SK-N-SH (cell line): ENCODE measurements around the gene CAMK2B. TPM values are rescaled to one million over a fixed set of nuclear protein-coding genes. Genes with fewer than 3 reads are reported as not detected.

ENCODE experiments used
- CTCF ChIA-PET: fragments of 300-600, 350-600 bp; formaldehyde crosslinking; extraction: SDS; loops from one replicate; lab custom pipeline; 2021; lab: Yijun Ruan, JAX
- POLR2A ChIA-PET: fragments of 350-600 bp; sonication (Branson Sonifier 250); formaldehyde crosslinking; extraction: SDS; loops from one replicate; lab custom pipeline; 2020; ENCODE audit warnings: antibody characterized with exemption, inconsistent platforms; lab: Yijun Ruan, JAX
- DNase-seq: peaks from one replicate; pipeline ENCODE4 v3.0.0; 2012
- H2AFZ ChIP-seq: fragments of 200-600 bp; sonication (generic); 2 replicates; pipeline ENCODE4 v1.8.1; 2016; ENCODE audit warnings: antibody characterized with exemption, mild to moderate bottlenecking, low read depth
- H3F3A ChIP-seq: fragments of 200-600 bp; sonication (generic); replicated peaks from 2 replicates; pipeline ENCODE3; 2016; ENCODE audit warnings: antibody characterized with exemption, mild to moderate bottlenecking; ENCODE audit not compliant: insufficient read depth
- H3K27ac ChIP-seq, 2 experiments: fragments of 200-500 bp in 1 of 2; fragments of 200-600 bp in 1 of 2; sonication (Bioruptor generic) in 1 of 2; sonication (generic), shearing (Covaris generic) in 1 of 2; 2 replicates each; pipeline versions ENCODE4 v1.5.1 to v1.6.1; 2014 to 2016; ENCODE audit warnings: low read depth in 2 of 2, inconsistent platforms in 1 of 2, low read length in 1 of 2, mild to moderate bottlenecking in 1 of 2, mixed read lengths in 1 of 2
- H3K27me3 ChIP-seq: fragments of 200-600 bp; sonication (generic), shearing (Covaris generic); 2 replicates; pipeline ENCODE4 v1.6.1; 2016; ENCODE audit warnings: mixed run types; ENCODE audit not compliant: insufficient read depth
- H3K36me3 ChIP-seq, 2 experiments: fragments of 200-500 bp in 1 of 2; fragments of 200-600 bp in 1 of 2; sonication (Bioruptor generic) in 1 of 2; sonication (generic) in 1 of 2; replicated peaks in 1 of 2; 2 replicates each; pipeline versions ENCODE3 to v1.5.1; 2014 to 2016; ENCODE audit warnings: low read length in 1 of 2, mild to moderate bottlenecking in 1 of 2; ENCODE audit not compliant: insufficient read depth in 2 of 2, control insufficient read depth in 1 of 2
- H3K4me1 ChIP-seq, 2 experiments: fragments of 200-500 bp in 1 of 2; fragments of 200-600 bp in 1 of 2; sonication (Bioruptor generic) in 1 of 2; sonication (generic), shearing (Covaris generic) in 1 of 2; 2 replicates each; pipeline versions ENCODE4 v1.5.1 to v1.6.1; 2014 to 2016; ENCODE audit warnings: low read depth in 1 of 2, low read length in 1 of 2, mixed run types in 1 of 2; ENCODE audit not compliant: insufficient read depth in 2 of 2, control insufficient read depth in 1 of 2
- H3K4me2 ChIP-seq: fragments of 200-600 bp; sonication (generic), shearing (Covaris generic); 2 replicates; pipeline ENCODE4 v1.6.1; 2017; ENCODE audit warnings: mixed run types
- H3K4me3 ChIP-seq, 2 experiments: fragments of 200-500 bp in 1 of 2; fragments of 200-600 bp in 1 of 2; sonication (Bioruptor generic) in 1 of 2; sonication (generic), shearing (Covaris generic) in 1 of 2; 2 replicates each; pipeline versions ENCODE4 v1.5.1 to v1.8.1; 2014 to 2016; ENCODE audit warnings: low read depth in 2 of 2, inconsistent platforms in 1 of 2, low read length in 1 of 2, mild to moderate bottlenecking in 1 of 2, mixed read lengths in 1 of 2, moderate library complexity in 1 of 2
- H3K79me2 ChIP-seq: fragments of 200-600 bp; sonication (generic); 2 replicates; pipeline ENCODE4 v1.8.1; 2017; ENCODE audit warnings: mild to moderate bottlenecking; ENCODE audit not compliant: insufficient read depth
- H3K9ac ChIP-seq: fragments of 200-600 bp; sonication (generic); 2 replicates; pipeline ENCODE4 v1.6.1; 2017; ENCODE audit warnings: mixed run types
- H3K9me2 ChIP-seq: fragments of 200-600 bp; sonication (generic); 2 replicates; pipeline ENCODE4 v1.6.1; 2017; ENCODE audit warnings: mixed run types
- H3K9me3 ChIP-seq: fragments of 200-600 bp; sonication (generic); 2 replicates; pipeline ENCODE4 v1.6.1; 2017; ENCODE audit warnings: mixed run types, mild to moderate bottlenecking, moderate library complexity
- H4K20me1 ChIP-seq: fragments of 200-600 bp; sonication (generic); 2 replicates; pipeline ENCODE4 v1.6.1; 2017; ENCODE audit warnings: mild to moderate bottlenecking, mixed run types; ENCODE audit not compliant: insufficient read depth
- CTCF ChIP-seq: fragments of 200-600 bp; sonication (generic); IDR thresholded peaks from 2 replicates; pipeline ENCODE4 v1.6.1; 2017; ENCODE audit warnings: antibody characterized with exemption, mild to moderate bottlenecking, moderate library complexity
- ELF1 ChIP-seq: IDR thresholded peaks from 2 replicates; pipeline ENCODE4 v1.4.0; 2012
- EZH2phosphoT487 ChIP-seq: fragments of 200-600 bp; sonication (generic); IDR thresholded peaks from 2 replicates; pipeline ENCODE4 v1.6.1; 2017; ENCODE audit warnings: low read depth, mixed run types, mild to moderate bottlenecking, antibody characterized with exemption, moderate library complexity, borderline replicate concordance
- FOXJ3 ChIP-seq: sonication (generic); formaldehyde crosslinking; IDR thresholded peaks from 2 replicates; pipeline ENCODE4 v1.5.1; 2020; ENCODE audit warnings: mild to moderate bottlenecking, missing genetic modification reagents
- GATA2 ChIP-seq: sonication (generic); formaldehyde crosslinking; IDR thresholded peaks from 2 replicates; pipeline ENCODE4 v1.5.0; 2020; ENCODE audit warnings: mild to moderate bottlenecking, missing genetic modification reagents
- IRF3 ChIP-seq: fragments of 150-350 bp; IDR thresholded peaks from 2 replicates; pipeline ENCODE4 v1.6.1; 2016; ENCODE audit warnings: mild to moderate bottlenecking, low read depth, low read length
- MAX ChIP-seq: IDR thresholded peaks from 2 replicates; pipeline ENCODE4 v1.4.0; 2012; ENCODE audit warnings: low read depth
- MEF2A ChIP-seq: IDR thresholded peaks from 2 replicates; pipeline ENCODE4 v1.4.0; 2012; ENCODE audit warnings: low read depth, borderline replicate concordance
- MXI1 ChIP-seq: IDR thresholded peaks from 2 replicates; pipeline ENCODE4 v1.6.1; 2012; ENCODE audit warnings: mild to moderate bottlenecking, low read depth, low read length, improper control_type of control experiment
- NFIC ChIP-seq: IDR thresholded peaks from 2 replicates; pipeline ENCODE4 v1.4.0; 2012; ENCODE audit warnings: borderline replicate concordance
- POLR2AphosphoS5 ChIP-seq: IDR thresholded peaks from 2 replicates; pipeline ENCODE4 v1.6.1; 2012; ENCODE audit warnings: low read depth, low read length
- RCOR1 ChIP-seq: fragments of 150-350 bp; IDR thresholded peaks from 2 replicates; pipeline ENCODE4 v1.6.1; 2017; ENCODE audit warnings: antibody characterized with exemption, low read length
- REST ChIP-seq: IDR thresholded peaks from 2 replicates; pipeline ENCODE4 v1.6.1; 2012; ENCODE audit warnings: mild to moderate bottlenecking, low read depth, low read length, moderate library complexity
- RFX5 ChIP-seq: IDR thresholded peaks from 2 replicates; pipeline ENCODE4 v1.6.1; 2012; ENCODE audit warnings: mild to moderate bottlenecking, improper control_type of control experiment, low read length
- SIN3A ChIP-seq: IDR thresholded peaks from 2 replicates; pipeline ENCODE4 v1.6.1; 2012; ENCODE audit warnings: low read depth, mild to moderate bottlenecking, low read length, moderate library complexity, borderline replicate concordance
- SMC3 ChIP-seq: IDR thresholded peaks from 2 replicates; pipeline ENCODE4 v1.6.1; 2012; ENCODE audit warnings: low read depth, low read length, improper control_type of control experiment
- TAF1 ChIP-seq: IDR thresholded peaks from 2 replicates; pipeline ENCODE4 v1.6.1; 2012; ENCODE audit warnings: low read depth, mild to moderate bottlenecking, low read length, moderate library complexity, borderline replicate concordance
- ZBTB33 ChIP-seq: IDR thresholded peaks from 2 replicates; pipeline ENCODE4 v1.4.0; 2012; ENCODE audit warnings: low read depth, borderline replicate concordance
- WGBS: methylation state at CpG from one replicate; pipeline ENCODE4 v1.1.6; 2017; ENCODE audit warnings: low lambda C conversion rate; 5-methylcytosine and 5-hydroxymethylcytosine counted together
- polyA plus RNA-seq, 3 experiments: library from polyadenylated mRNA; depleted of rRNA; stranded (reverse); fragments of >200 nt; gene quantifications; 2 replicates each; pipeline ENCODE4 v1.2.3, GENCODE V29; 2012

CAMK2B gene
- polyA plus RNA-seq, 1 of the 3 experiments (the other 2 are of a cell fraction): 0.20 TPM

GRCh38 chr7:44249639-44250234 is 75.7 kb downstream of the CAMK2B start:
- Histone ChIP-seq H3K27me3 (no peaks in the 10 kb centered on the region), H2AFZ (no peak overlapping the region)

More at GRCh38 chr7:44249639-44250234, 75.7 kb downstream of the CAMK2B start:
- Histone ChIP-seq H3F3A (no peaks in the 10 kb centered on the region), H3K4me1 (peaks cover 0 to 6% of the 10 kb centered on the region in 2 experiments; a peak in 1 of 4 replicates), H3K79me2 (no peaks in the 10 kb centered on the region), H4K20me1 (no peaks in the 10 kb centered on the region), H3K9me3 (no peaks in the 10 kb centered on the region), H3K27ac (no peak overlapping the region), H3K9me2 (no peaks in the 10 kb centered on the region), H3K4me2 (no peak overlapping the region), H3K4me3 (no peak overlapping the region), H3K36me3 (no peaks in the 10 kb centered on the region)
- ChIA-PET CTCF (interaction anchor here (0.7 to 1.2 kb wide), 2 partner anchors 9 to 316 kb away, joined by 3 read pairs; no protein-coding TSS in a partner anchor), POLR2A (no interaction called here)
- DNase-seq: no peak
- WGBS: 75% methylated on average over 10 of the region's 15 CpGs
- TF ChIP-seq MAX (no peak), POLR2AphosphoS5 (no peak), ELF1 (no peak), SMC3 (no peak), REST (no peak), ZBTB33 (no peak), CTCF (no peak), NFIC (no peak), RFX5 (no peak), EZH2phosphoT487 (no peak), RCOR1 (no peak), SIN3A (no peak), FOXJ3 (CRISPR knock-in tag) (no peak), GATA2 (CRISPR knock-in tag) (no peak), MEF2A (no peak), IRF3 (no peak), TAF1 (no peak), MXI1 (no peak)
- TF ChIP-seq, all 33 proteins: peak for 0
- H3K9ac ChIP-seq: no peak overlapping the region
